ENCODE measurements around the gene HTT. TPM values are rescaled to one million over a fixed set of nuclear protein-coding genes. Genes with fewer than 3 reads are reported as not detected.

The HTT gene
- total and polyA plus RNA-seq, 2 of the 8 experiments (the other 6 are each of a cell fraction or from before 2014, with no cell fraction given): 24.0 to 71.0 TPM

DNA sequence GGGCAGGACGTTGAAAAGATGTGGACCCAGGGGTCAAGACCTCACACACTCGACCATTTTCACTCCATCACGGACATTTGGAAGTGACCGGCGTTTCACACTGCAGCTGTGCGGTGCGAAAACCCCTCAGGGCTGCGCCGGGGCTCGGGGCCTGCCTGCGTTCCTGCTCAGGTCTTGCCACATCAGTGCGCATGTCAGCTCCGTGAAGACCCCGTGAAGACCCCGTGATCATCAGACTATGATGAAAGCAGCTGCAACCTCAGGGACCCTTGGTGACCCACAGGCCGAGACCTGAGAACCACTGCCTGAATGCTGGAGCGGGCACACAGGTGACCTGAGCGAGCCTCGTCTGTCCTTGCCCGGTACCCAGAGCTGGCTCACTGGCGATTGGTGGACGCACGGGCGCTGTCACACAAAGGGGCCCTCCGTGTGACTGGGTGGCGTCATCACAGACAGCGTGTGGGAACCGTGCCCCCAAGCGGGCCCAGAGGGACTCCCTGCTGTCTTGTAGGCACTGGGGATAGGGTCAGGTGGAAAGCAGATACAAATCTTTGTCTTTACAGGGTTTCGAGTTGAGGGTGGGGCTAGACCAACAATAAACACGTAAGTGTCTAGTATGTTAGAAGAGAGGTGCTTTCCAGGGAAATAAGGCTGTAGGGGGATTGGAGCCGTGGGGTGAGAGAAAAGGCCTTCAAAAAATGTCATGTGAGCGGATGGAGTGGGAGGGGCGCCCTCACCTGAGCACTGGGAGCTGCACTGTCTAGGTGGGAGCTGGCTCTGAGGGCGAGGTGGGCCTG is 187.1 kb downstream of the HTT start:
- Histone ChIP-seq H3K4me2 (ENCODE audit: insufficient read depth in 1 of 2, low read depth in 2 of 2, low read length in 2 of 2) (no peak overlapping the region), H3K4me3 (ENCODE audit: extremely low read depth in 1 of 4, insufficient read depth in 2 of 4, low read depth in 3 of 4, low read length in 4 of 4) (no peak overlapping the region), H3K18ac (ENCODE audit: extremely low read depth, low read length) (no peak overlapping the region), H3K9me3 (ENCODE audit: insufficient read depth in 2 of 2, low read depth in 1 of 2, low read length in 1 of 2) (no peaks in the 10 kb centered on the region), H3K4me1 (replicated peaks in 1 of 4; ENCODE audit: control insufficient read depth in 3 of 4, insufficient read depth in 4 of 4, low read length in 3 of 4) (no peaks in the 10 kb centered on the region; a peak in 1 of 7 replicates), H3K27ac (ENCODE audit: low read depth, low read length) (no peak overlapping the region), H4K91ac (replicated peaks; ENCODE audit: insufficient read length, low read length) (no peak overlapping the region), H2AK5ac (ENCODE audit: low read depth, low read length) (no peak overlapping the region), H4K20me1 (replicated peaks in 1 of 2; ENCODE audit: control insufficient read depth in 1 of 2, insufficient read depth in 2 of 2, low read length in 2 of 2) (peaks cover 0 to 1% of the 10 kb centered on the region in 2 experiments), H3K9ac (replicated peaks in 1 of 4; ENCODE audit: extremely low read depth in 1 of 4, low read depth in 3 of 4, low read length in 3 of 4) (no peak overlapping the region), H3K23ac (ENCODE audit: insufficient read length) (no peak overlapping the region), H4K8ac (ENCODE audit: extremely low read depth, insufficient read depth, low read length) (peak overlapping the region; percentile 75; the same call in 1 of the 2 replicates), H3K27me3 (replicated peaks in 1 of 4; ENCODE audit: control insufficient read depth in 3 of 4, extremely low read depth in 1 of 4, insufficient read depth in 3 of 4, low read length in 3 of 4) (no peaks in the 10 kb centered on the region; a peak in 2 of 7 replicates), H3K36me3 (ENCODE audit: control insufficient read depth in 2 of 4, insufficient read depth in 4 of 4, low read length in 3 of 4) (no peaks in the 10 kb centered on the region), H2BK20ac (ENCODE audit: low read length) (no peak overlapping the region), H2BK15ac (ENCODE audit: low read length) (no peak overlapping the region), H3K4ac (replicated peaks; ENCODE audit: insufficient read length, low read depth, low read length) (no peak overlapping the region), H2AFZ (ENCODE audit: low read length) (no peak overlapping the region), H3K79me1 (ENCODE audit: low read depth, low read length) (no peaks in the 10 kb centered on the region), H3K79me2 (ENCODE audit: control insufficient read depth in 1 of 2, insufficient read depth in 2 of 2, low read length in 2 of 2) (no peaks in the 10 kb centered on the region), H4K5ac (ENCODE audit: insufficient read length, low read depth, low read length) (no peak overlapping the region), H3K56ac (replicated peaks; ENCODE audit: insufficient read length, low read depth, low read length) (no peak overlapping the region), H2BK12ac (ENCODE audit: low read depth, low read length) (0 out of 2 replicates have a peak overlapping the region, but pooled peaks have one; percentile 9), H2BK120ac (replicated peaks; ENCODE audit: low read depth, low read length) (no peak overlapping the region), H3K23me2 (ENCODE audit: low read depth, low read length) (no peaks in the 10 kb centered on the region), H2BK5ac (ENCODE audit: low read depth, low read length) (no peak overlapping the region), H3K14ac (ENCODE audit: insufficient read length) (no peak overlapping the region)
- ChIA-PET POLR2A (ENCODE audit: partially characterized antibody) (no interaction called here), CTCF (ENCODE audit: partially characterized antibody) (interaction anchor here (1.3 to 1.9 kb wide), 2 partner anchors 57 to 219 kb away, joined by 4 to 5 read pairs; no protein-coding TSS in a partner anchor)
- WGBS, 2 experiments (ENCODE audit: extremely low coverage in 1 of 2, insufficient coverage in 1 of 2, insufficient read length in 1 of 2, insufficient replicate concordance in 2 of 2, low coverage in 1 of 2, low lambda C conversion rate in 2 of 2, missing lambda C conversion rate in 1 of 2): 89% methylated on average over 35 of the region's 35 CpGs; no CpG with 5 or more reads in 1 of the 2 experiments
- FAIRE-seq: no peak
- DNase-seq (ENCODE audit: low read depth in 1 of 2, low spot score in 2 of 2): peak in 1 of 2 experiments; percentile 37
- no peak for TF ChIP-seq HDAC2 (IDR thresholded peaks at IDR 0.05; ENCODE audit: borderline replicate concordance in 1 of 2, low read depth in 2 of 2, low read length in 2 of 2)
